AG08396 (cell line): ENCODE results near the gene MAP3K20.
"Not testable (repeated sequence)": the region's sequence is repeated elsewhere in the genome, so short reads cannot be mapped to it uniquely, and the experiment has no call there.

Source experiments
- DNase-seq: peaks from one replicate; pipeline ENCODE4 v3.0.0; 2012; ENCODE audit warnings: low spot score, mixed read lengths

The MAP3K20 gene

GRCh38 chr2:173161507-173161906 is 85.9 kb downstream of the MAP3K20 start:
- DNase-seq: no peak

GRCh38 chr2:173163357-173163756 is 87.7 kb downstream of the MAP3K20 start:
- DNase-seq: not testable (repeated sequence)

GRCh38 chr2:173164396-173164795 is 88.8 kb downstream of the MAP3K20 start:
- no peak for DNase-seq

- DNase-seq: no peak
Observed at GRCh38 chr2:173165443-173166238, 90.0 kb downstream of the MAP3K20 start.

GRCh38 chr2:173171321-173171720 is 95.7 kb downstream of the MAP3K20 start:
- DNase-seq: no peak

- DNase-seq: no peak
Observed at GRCh38 chr2:173171924-173172643, 96.4 kb downstream of the MAP3K20 start.

GRCh38 chr2:173174339-173174738 is 98.7 kb downstream of the MAP3K20 start:
- DNase-seq: not testable (repeated sequence)

GRCh38 chr2:173175222-173175621 is 99.6 kb downstream of the MAP3K20 start:
- DNase-seq: no peak

- DNase-seq: no peak
Observed at GRCh38 chr2:173181982-173182381, 106.3 kb downstream of the MAP3K20 start.

GRCh38 chr2:173184031-173185004 is 108.7 kb downstream of the MAP3K20 start:
- peak; percentile 85 for DNase-seq

- DNase-seq: no peak
Observed at GRCh38 chr2:173185437-173185836, 109.8 kb downstream of the MAP3K20 start.

- DNase-seq: peak; percentile 10
Observed at GRCh38 chr2:173187941-173188788, 112.5 kb downstream of the MAP3K20 start.

GRCh38 chr2:173191601-173192000 is 116.0 kb downstream of the MAP3K20 start:
- no peak for DNase-seq

GRCh38 chr2:173192071-173192470 is 116.4 kb downstream of the MAP3K20 start:
- DNase-seq: no peak

- DNase-seq: no peak
Observed at GRCh38 chr2:173193925-173194324, 118.3 kb downstream of the MAP3K20 start.

- no peak for DNase-seq
Observed at GRCh38 chr2:173195100-173195499, 119.5 kb downstream of the MAP3K20 start.

GRCh38 chr2:173196080-173196479 is 120.4 kb downstream of the MAP3K20 start:
- no peak for DNase-seq

- no peak for DNase-seq
Observed at GRCh38 chr2:173196638-173197037, 121.0 kb downstream of the MAP3K20 start.

- no peak for DNase-seq
Observed at GRCh38 chr2:173198327-173198726, 122.7 kb downstream of the MAP3K20 start.

- DNase-seq: no peak
Observed at GRCh38 chr2:173199294-173199693, 123.6 kb downstream of the MAP3K20 start.

- DNase-seq: no peak
Observed at GRCh38 chr2:173202570-173202969, 126.9 kb downstream of the MAP3K20 start.
